PFSK-1 (cell line): ENCODE measurements around the gene SHISA5.
A peak's percentile ranks its signal among the peaks of the same experiment; 100 is the strongest.

ENCODE experiments used
- FOXP2 ChIP-seq: optimal IDR thresholded peaks from 2 replicates; pipeline ENCODE3; 2011; ENCODE audit warnings: borderline replicate concordance, control low read depth, inconsistent platforms; ENCODE audit not compliant: insufficient read depth; ENCODE audit errors: extremely low read length, extremely low read depth
- POLR2AphosphoS5 ChIP-seq: IDR thresholded peaks from 2 replicates; pipeline ENCODE4 v1.6.1; 2012; ENCODE audit warnings: low read depth, mild to moderate bottlenecking, control low read depth, low read length, moderate library complexity
- SIN3A ChIP-seq: IDR thresholded peaks from 2 replicates; pipeline ENCODE4 v1.6.1; 2012; ENCODE audit warnings: mild to moderate bottlenecking, low read length, moderate library complexity, borderline replicate concordance; ENCODE audit not compliant: insufficient read depth
- TAF1 ChIP-seq: IDR thresholded peaks from 2 replicates; pipeline ENCODE4 v1.6.1; 2012; ENCODE audit warnings: low read length, control low read depth, borderline replicate concordance; ENCODE audit not compliant: insufficient read depth
- TF ChIP-seq, protein P1 (sequence below), 2 experiments: IDR thresholded peaks; 2 replicates each; pipeline versions ENCODE4 v1.6.1 to v1.8.0; 2011 to 2012; ENCODE audit warnings: low read depth in 2 of 2, low read length in 2 of 2, control low read depth in 1 of 2, inconsistent platforms in 1 of 2, mild to moderate bottlenecking in 1 of 2, moderate library complexity in 1 of 2; ENCODE audit not compliant: insufficient read depth in 1 of 2

SHISA5 gene

GRCh38 chr3:48435774-48436476 is 68.0 kb downstream of the SHISA5 start:
- TF ChIP-seq, protein P1, sequence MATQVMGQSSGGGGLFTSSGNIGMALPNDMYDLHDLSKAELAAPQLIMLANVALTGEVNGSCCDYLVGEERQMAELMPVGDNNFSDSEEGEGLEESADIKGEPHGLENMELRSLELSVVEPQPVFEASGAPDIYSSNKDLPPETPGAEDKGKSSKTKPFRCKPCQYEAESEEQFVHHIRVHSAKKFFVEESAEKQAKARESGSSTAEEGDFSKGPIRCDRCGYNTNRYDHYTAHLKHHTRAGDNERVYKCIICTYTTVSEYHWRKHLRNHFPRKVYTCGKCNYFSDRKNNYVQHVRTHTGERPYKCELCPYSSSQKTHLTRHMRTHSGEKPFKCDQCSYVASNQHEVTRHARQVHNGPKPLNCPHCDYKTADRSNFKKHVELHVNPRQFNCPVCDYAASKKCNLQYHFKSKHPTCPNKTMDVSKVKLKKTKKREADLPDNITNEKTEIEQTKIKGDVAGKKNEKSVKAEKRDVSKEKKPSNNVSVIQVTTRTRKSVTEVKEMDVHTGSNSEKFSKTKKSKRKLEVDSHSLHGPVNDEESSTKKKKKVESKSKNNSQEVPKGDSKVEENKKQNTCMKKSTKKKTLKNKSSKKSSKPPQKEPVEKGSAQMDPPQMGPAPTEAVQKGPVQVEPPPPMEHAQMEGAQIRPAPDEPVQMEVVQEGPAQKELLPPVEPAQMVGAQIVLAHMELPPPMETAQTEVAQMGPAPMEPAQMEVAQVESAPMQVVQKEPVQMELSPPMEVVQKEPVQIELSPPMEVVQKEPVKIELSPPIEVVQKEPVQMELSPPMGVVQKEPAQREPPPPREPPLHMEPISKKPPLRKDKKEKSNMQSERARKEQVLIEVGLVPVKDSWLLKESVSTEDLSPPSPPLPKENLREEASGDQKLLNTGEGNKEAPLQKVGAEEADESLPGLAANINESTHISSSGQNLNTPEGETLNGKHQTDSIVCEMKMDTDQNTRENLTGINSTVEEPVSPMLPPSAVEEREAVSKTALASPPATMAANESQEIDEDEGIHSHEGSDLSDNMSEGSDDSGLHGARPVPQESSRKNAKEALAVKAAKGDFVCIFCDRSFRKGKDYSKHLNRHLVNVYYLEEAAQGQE (IDR thresholded peaks at IDR 0.05; ENCODE audit: insufficient read depth in 1 of 2, low read depth in 2 of 2, low read length in 2 of 2) = no peak
- TF ChIP-seq FOXP2 (peak; percentile 24), SIN3A (no peak), POLR2AphosphoS5 (no peak), TAF1 (no peak)

DNA sequence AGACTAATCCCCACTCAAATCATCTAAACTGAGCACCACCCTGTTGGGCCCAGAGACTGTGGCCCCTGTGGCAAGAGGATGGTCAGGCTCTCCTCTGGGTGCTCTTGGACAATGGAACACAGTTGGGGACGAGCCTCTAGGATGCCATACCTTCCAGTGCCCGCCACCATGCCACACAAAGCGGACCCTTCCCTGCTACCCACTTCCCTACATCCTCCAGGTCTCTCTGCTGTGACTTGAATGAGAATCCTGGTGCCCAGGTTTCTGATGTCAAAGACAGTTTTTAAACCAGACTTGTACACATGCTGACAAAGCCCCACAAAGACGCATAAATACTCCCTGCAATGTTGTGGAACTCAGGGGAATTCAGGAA is 68.8 kb downstream of the SHISA5 start:
- TF ChIP-seq POLR2AphosphoS5 (no peak), FOXP2 (no peak), TAF1 (no peak), SIN3A (no peak)
- TF ChIP-seq, protein P1 (IDR thresholded peaks at IDR 0.05; ENCODE audit: insufficient read depth in 1 of 2, low read depth in 2 of 2, low read length in 2 of 2) = no peak

DNA sequence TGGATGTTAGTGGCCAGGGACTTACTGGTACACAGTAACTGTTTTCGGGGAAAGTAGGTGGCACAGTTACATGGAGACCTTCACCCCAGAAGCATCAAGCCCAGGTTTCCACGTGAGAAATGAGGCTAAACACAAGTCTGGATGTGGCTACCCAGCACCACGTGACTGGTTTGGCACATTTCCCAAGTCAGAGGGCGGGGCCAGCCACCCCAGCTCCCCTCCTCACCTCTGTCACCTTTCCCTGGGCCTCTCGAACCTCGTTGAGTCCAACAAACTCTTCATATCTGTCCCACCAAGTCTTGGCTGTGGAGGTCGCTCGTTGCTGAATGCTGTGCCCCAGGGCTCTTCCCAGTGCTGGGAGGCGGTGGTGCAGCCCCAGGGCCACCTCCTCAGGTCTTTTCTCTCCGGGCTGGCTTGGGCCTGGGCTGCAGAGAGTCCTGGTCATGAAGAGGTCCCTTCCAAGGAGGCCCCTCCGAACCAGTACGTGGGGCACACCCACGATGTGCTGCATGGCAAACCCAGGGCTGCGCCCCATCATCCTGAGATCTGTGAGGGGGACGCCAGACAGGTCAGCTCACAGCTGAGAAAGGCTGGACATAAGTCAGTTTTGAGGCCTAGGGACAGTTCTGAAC is 69.3 kb downstream of the SHISA5 start:
- TF ChIP-seq FOXP2 (no peak), TAF1 (no peak)
- TF ChIP-seq, protein P1 (IDR thresholded peaks at IDR 0.05; ENCODE audit: insufficient read depth in 1 of 2, low read depth in 2 of 2, low read length in 2 of 2) = no peak

- TF ChIP-seq TAF1 (no peak), SIN3A (no peak), FOXP2 (no peak), POLR2AphosphoS5 (no peak)
- TF ChIP-seq, protein P1 (IDR thresholded peaks at IDR 0.05; ENCODE audit: insufficient read depth in 1 of 2, low read depth in 2 of 2, low read length in 2 of 2) = no peak
These were observed 70.4 kb downstream of the SHISA5 start for GRCh38 chr3:48433472-48434118.
